HG03342 (cell line): ENCODE measurements around the gene TGFB3.
A peak's percentile ranks its signal among the peaks of the same experiment; 100 is the strongest.

Experiments used
- ATAC-seq: cut with Tn5 transposase; IDR thresholded peaks from one replicate; pipeline ENCODE4 v1.9.1; 2021; ENCODE audit warnings: mild to moderate bottlenecking, moderate library complexity; ENCODE audit not compliant: unreplicated experiment

TGFB3 gene

GRCh38 chr14:75987201-75987970 lies 5.6 kb upstream of the TGFB3 start:
- no peak for ATAC-seq

- no peak for ATAC-seq
Observed at GRCh38 chr14:75986439-75986765, 4.6 kb upstream of the TGFB3 start.

- peak; percentile 61 for ATAC-seq
Observed at GRCh38 chr14:75985618-75986438, 4.0 kb upstream of the TGFB3 start, which contains the start of gene IFT43. TSS of gene IFT43 (plus strand) at chr14:75985763. CDS start at chr14:75985787, 24 bp downstream.

- ATAC-seq, result no peak
Observed at GRCh38 chr14:75984674-75985073, 2.9 kb upstream of the TGFB3 start.

DNA sequence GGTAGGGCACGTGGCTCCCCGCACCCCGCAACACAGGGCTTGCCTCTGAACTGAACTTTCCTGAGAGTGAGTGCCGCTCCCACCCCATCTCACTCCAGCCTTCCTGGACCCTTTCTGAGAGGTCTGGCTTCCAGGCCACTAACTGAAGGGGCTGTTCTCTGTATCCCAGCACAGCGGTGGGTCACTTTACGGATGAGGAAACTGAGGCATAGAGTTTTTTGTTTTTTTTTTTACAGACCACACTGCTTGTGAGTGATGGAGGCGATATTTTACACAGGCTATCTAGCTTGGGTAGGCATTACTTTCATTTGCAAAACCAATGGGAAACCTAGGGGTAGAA lies 1.2 kb upstream of the TGFB3 start:
- no peak for ATAC-seq

GRCh38 chr14:75982266-75983018 lies 647 bp upstream of the TGFB3 start:
- ATAC-seq, result no peak

- ATAC-seq, result no peak
Observed at GRCh38 chr14:75980856-75981255, 939 bp downstream of the TGFB3 start.

DNA sequence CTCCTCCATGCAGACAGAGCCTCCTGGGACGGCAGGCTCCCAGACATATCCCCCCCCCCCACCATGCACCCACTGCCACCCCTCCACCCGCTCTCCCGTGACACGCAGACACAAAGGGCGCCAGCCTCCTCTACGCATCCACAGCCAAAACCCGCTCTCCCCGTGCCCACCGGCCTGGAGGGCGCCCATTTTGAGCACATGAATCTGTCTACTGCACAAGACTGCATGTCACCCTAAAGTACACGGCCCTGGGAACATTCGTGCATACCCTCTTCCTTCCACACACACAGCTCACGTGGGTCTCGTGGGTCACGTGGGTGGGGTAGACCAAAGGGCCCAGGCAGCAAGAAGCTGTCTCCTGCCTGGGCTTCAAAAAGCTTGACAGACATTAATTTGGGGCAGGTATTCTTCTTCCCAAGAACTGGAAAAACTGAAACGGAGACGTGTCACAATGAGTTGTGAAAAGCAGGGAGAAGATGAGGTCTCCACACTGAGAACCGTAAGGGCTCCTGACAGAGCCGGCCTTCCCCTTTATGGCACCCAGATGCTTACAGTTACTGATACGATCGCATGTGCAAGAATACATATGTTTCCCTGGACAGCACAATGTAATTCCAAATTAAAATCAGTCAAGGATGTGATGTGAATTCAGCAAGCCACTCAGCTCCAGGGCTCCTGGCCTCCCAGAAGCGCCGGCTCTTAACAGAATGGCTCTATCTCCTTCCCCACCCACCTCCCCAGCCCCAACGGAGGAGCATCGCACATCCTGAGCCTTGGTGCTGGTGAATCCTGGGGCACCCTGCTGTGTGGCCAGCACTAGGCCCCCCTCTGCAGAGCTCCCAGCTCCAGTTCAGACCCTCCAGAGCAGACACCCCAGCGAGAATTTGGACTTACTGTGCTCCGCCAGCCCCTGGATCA lies 1.9 kb downstream of the TGFB3 start:
- ATAC-seq, result no peak

GRCh38 chr14:75979071-75979571 lies 2.7 kb downstream of the TGFB3 start:
- ATAC-seq, result no peak

- no peak for ATAC-seq
Observed at GRCh38 chr14:75978249-75978731, 3.5 kb downstream of the TGFB3 start.

- no peak for ATAC-seq
Observed at GRCh38 chr14:75977582-75977943, 4.2 kb downstream of the TGFB3 start.

GRCh38 chr14:75976826-75977581 lies 4.8 kb downstream of the TGFB3 start:
- ATAC-seq, result no peak

GRCh38 chr14:75972801-75973421 lies 8.9 kb downstream of the TGFB3 start:
- ATAC-seq, result no peak

- ATAC-seq, result no peak
Observed at GRCh38 chr14:75971509-75971908, 10.3 kb downstream of the TGFB3 start.

GRCh38 chr14:75970989-75971388 lies 10.8 kb downstream of the TGFB3 start:
- ATAC-seq, result no peak

DNA sequence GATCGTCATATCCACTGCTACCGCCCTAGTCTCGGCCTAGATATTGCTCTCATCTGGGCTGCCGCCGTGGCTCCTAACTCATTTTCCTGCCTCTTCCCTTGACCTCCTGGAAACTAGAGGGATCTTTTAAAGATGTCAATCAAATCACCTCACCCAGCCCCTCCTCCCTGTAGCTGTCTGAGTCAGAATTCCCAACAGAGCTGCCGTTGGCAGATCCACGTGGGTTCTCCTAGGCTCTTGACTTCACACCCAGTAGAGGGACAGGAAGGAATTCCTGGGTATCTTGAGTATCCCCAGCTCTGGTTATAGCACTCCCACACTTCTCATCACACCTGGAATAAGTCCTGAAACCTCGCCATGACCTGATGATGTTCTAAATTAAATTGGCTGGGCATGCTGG lies 11.9 kb downstream of the TGFB3 start:
- ATAC-seq, result no peak

GRCh38 chr14:75969126-75969525 lies 12.7 kb downstream of the TGFB3 start:
- ATAC-seq, result no peak

DNA sequence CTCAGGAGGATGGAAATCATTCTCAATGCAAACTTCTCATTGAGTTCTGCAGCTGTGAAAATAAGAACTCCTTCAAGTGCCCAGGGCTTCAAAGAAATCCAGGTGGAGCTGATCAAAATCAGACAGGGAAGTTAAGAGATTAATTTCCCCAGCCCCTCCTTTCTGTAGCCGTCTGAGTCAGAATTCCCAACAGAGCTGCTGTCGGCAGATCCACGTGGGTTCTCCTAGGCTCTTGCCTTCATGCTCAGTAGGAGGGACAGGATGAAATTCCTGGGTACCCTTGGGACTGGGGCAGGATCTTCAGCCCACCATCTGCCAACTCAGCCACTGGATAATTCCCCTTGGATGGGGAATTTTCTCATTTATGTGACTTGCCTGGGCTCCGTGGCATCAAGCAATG lies 13.3 kb downstream of the TGFB3 start:
- no peak for ATAC-seq

DNA sequence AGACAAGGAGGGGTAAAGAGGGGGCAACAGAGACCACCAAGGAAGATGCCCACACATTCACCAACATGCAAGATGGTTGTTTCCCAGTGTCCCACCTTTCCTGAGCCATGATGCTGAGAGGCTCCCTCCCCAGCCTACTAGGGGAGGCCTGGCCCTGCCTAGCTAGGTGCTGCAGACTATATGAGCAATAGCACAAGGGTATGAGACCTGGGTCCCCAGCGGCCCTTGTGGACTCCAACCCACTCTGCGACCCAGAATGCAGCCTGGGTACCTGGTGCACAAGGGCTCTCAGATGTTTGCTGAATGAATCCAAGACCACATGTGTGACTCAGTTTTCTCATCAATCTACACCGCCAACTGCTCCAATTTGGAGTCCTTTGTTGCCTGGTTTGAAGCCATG lies 13.9 kb downstream of the TGFB3 start:
- ATAC-seq, result no peak
